ENCODE data around the gene NEK11. TPM values are rescaled to one million over a fixed set of nuclear protein-coding genes. Genes with fewer than 3 reads are reported as not detected.

NEK11 gene
- total RNA-seq, 2 donors from 2014 or later: 7.4 to 14.0 TPM

DNA sequence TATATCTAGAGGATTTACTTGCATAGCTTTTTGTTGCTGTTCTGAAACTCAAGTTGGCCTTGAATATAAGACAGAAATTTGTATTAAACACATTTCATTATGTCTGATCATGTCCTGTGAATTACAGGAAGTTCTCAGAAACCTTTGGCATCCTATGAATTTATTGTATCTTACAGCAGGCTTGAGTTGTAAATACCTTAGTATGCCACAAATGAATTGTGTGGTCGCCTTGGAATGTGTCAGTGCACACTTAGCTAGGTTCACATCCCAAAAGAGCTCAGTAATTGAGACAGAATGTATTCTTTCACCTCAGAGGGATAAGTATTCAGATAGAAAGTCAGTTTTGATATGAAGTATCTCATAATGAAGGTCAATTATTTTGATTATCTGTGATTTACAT lies 83.4 kb downstream of the NEK11 start:
- no peaks in the 10 kb centered on the region for H3K4me1 ChIP-seq (replicated peaks)
- H3K27ac ChIP-seq: no peak overlapping the region
- intact Hi-C loops (cut with DNase I): no loop called here
- TF ChIP-seq, protein P1, sequence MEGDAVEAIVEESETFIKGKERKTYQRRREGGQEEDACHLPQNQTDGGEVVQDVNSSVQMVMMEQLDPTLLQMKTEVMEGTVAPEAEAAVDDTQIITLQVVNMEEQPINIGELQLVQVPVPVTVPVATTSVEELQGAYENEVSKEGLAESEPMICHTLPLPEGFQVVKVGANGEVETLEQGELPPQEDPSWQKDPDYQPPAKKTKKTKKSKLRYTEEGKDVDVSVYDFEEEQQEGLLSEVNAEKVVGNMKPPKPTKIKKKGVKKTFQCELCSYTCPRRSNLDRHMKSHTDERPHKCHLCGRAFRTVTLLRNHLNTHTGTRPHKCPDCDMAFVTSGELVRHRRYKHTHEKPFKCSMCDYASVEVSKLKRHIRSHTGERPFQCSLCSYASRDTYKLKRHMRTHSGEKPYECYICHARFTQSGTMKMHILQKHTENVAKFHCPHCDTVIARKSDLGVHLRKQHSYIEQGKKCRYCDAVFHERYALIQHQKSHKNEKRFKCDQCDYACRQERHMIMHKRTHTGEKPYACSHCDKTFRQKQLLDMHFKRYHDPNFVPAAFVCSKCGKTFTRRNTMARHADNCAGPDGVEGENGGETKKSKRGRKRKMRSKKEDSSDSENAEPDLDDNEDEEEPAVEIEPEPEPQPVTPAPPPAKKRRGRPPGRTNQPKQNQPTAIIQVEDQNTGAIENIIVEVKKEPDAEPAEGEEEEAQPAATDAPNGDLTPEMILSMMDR (IDR thresholded peaks at IDR 0.05): no peak
- TF ChIP-seq POLR2A (IDR thresholded peaks at IDR 0.05) (no peak), POLR2AphosphoS5 (IDR thresholded peaks at IDR 0.05) (no peak)
- H3K27me3 ChIP-seq (replicated peaks; ENCODE audit: insufficient read depth): no peaks in the 10 kb centered on the region
- no peak for DNase-seq (ENCODE audit: low spot score)
- no peaks in the 10 kb centered on the region for H3K9me3 ChIP-seq
- no peak overlapping the region for H3K4me3 ChIP-seq
- no peaks in the 10 kb centered on the region for H3K36me3 ChIP-seq
- 59% methylated on average over 1 of the region's 1 CpG for WGBS

DNA sequence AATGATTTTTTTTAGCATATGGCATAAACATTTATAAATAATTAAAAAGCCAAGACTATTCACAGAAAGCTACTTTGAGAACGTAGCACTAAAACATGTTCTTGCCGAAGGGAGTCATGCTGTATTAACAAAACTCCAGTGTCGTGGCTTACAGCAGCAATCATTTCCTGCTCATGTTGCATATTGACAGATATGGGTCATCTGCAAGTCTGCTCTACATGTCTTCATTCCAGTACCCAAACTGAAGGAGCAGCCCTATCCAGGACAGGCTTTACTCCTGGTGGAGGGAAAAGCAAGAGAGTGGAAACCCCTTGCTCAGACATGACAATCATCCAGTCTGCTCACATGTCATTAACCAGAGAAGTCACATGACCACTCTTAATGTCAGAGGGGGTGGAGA lies 87.6 kb downstream of the NEK11 start:
- Histone ChIP-seq H3K4me3 (no peak overlapping the region), H3K4me1 (replicated peaks) (no peaks in the 10 kb centered on the region), H3K27ac (no peak overlapping the region), H3K27me3 (replicated peaks; ENCODE audit: insufficient read depth) (no peaks in the 10 kb centered on the region), H3K36me3 (no peaks in the 10 kb centered on the region), H3K9me3 (no peaks in the 10 kb centered on the region)
- TF ChIP-seq POLR2A (IDR thresholded peaks at IDR 0.05): no peak
- TF ChIP-seq, protein P1 (IDR thresholded peaks at IDR 0.05): no peak
- TF ChIP-seq POLR2AphosphoS5 (IDR thresholded peaks at IDR 0.05): no peak
- DNase-seq (ENCODE audit: low spot score): no peak
- 67% methylated on average over 3 of the region's 3 CpGs for WGBS
- intact Hi-C loops (cut with DNase I): no loop called here

DNA sequence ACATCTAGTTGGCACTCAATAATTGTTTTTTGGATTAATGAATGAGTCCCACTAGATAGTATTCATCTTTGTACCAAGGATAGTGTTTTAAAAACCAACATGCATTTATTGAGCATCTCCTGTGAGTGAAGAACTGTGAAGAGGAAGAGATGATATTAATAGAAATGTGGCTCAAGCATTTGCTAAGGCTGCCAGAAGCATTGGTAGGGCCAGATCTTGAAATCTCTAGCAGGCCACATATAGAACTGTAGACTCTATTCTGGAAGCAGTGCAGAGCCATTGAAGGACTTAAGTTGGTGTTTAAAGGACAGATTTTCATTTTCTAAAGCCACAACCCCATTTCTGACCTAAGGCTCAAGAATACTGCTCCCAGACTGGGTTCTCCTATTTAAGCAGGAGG lies 99.0 kb downstream of the NEK11 start:
- intact Hi-C loops (cut with DNase I): no loop called here
- Histone ChIP-seq H3K36me3 (no peaks in the 10 kb centered on the region), H3K4me3 (no peak overlapping the region), H3K27me3 (replicated peaks; ENCODE audit: insufficient read depth) (no peaks in the 10 kb centered on the region), H3K27ac (no peak overlapping the region), H3K9me3 (no peaks in the 10 kb centered on the region), H3K4me1 (replicated peaks) (no peaks in the 10 kb centered on the region)
- TF ChIP-seq POLR2AphosphoS5 (IDR thresholded peaks at IDR 0.05) (no peak), POLR2A (IDR thresholded peaks at IDR 0.05) (no peak)
- TF ChIP-seq, protein P1 (IDR thresholded peaks at IDR 0.05): no peak
- no peak for DNase-seq (ENCODE audit: low spot score)

DNA sequence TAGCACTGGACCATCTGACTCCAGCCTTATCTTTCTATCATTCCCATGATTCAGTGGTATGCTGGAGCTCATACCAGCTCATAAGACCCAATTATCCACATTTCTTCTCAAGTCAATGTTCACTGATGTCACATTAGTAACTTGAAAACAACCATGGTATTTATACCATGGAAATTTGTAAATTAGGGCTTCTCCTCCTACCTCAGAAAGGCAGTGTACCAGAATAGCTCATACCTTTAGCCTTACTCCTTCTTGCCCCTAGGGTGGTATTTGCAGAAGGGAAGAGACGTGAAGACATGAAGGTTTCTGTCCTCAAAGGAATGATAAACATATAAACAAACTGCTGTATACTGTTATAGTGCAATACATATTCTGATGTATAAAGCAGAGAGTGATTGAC lies 114.2 kb downstream of the NEK11 start:
- TF ChIP-seq, protein P1 (IDR thresholded peaks at IDR 0.05): no peak
- no peak for TF ChIP-seq POLR2AphosphoS5 (IDR thresholded peaks at IDR 0.05)
- TF ChIP-seq POLR2A (IDR thresholded peaks at IDR 0.05): no peak
- intact Hi-C loops (cut with DNase I): no loop called here
- WGBS: 100% methylated on average over 1 of the region's 1 CpG

DNA sequence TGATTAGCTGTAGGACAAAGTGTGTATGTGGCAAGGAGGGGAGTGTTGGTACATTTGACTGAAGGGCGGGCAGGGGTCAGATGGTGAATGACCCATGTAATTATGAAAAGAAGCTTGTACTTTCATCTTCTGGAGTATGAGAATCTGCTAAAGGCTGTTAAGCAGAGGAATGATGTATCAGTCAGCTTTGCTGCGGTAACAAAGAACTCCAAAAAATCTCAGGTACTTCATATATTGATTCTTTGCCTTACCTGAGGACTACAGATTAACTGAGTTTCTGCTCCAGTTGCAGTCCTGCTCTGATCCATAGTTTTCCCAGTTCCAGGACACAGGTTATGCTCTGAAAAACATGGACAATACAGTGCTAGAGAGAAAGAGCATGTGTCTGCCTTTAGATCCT lies 115.1 kb downstream of the NEK11 start:
- H3K36me3 ChIP-seq: no peaks in the 10 kb centered on the region
- WGBS: 91% methylated on average over 2 of the region's 2 CpGs
- no peak overlapping the region for H3K27ac ChIP-seq
- no peaks in the 10 kb centered on the region for H3K27me3 ChIP-seq (replicated peaks; ENCODE audit: insufficient read depth)
- intact Hi-C loops (cut with DNase I): no loop called here
- no peaks in the 10 kb centered on the region for H3K9me3 ChIP-seq
- no peaks in the 10 kb centered on the region for H3K4me1 ChIP-seq (replicated peaks)
- TF ChIP-seq POLR2AphosphoS5 (IDR thresholded peaks at IDR 0.05) (no peak), POLR2A (IDR thresholded peaks at IDR 0.05) (no peak)
- TF ChIP-seq, protein P1 (IDR thresholded peaks at IDR 0.05): no peak
- no peak for DNase-seq (ENCODE audit: low spot score)
- no peak overlapping the region for H3K4me3 ChIP-seq

More for the DNA sequence above, 114.2 kb downstream of the NEK11 start:
- H3K27ac ChIP-seq: no peak overlapping the region
- H3K27me3 ChIP-seq (replicated peaks; ENCODE audit: insufficient read depth): no peaks in the 10 kb centered on the region
- no peaks in the 10 kb centered on the region for H3K4me1 ChIP-seq (replicated peaks)
- H3K36me3 ChIP-seq: no peaks in the 10 kb centered on the region
- no peaks in the 10 kb centered on the region for H3K9me3 ChIP-seq
- H3K4me3 ChIP-seq: no peak overlapping the region
- DNase-seq (ENCODE audit: low spot score): no peak

All from prostate gland (tissue), 2 donors.